ENCODE data around the gene CHRNG. TPM values are rescaled to one million over a fixed set of nuclear protein-coding genes. Genes with fewer than 3 reads are reported as not detected.

CHRNG gene
- total RNA-seq, 1 experiment from 2014 or later: not detected

DNA sequence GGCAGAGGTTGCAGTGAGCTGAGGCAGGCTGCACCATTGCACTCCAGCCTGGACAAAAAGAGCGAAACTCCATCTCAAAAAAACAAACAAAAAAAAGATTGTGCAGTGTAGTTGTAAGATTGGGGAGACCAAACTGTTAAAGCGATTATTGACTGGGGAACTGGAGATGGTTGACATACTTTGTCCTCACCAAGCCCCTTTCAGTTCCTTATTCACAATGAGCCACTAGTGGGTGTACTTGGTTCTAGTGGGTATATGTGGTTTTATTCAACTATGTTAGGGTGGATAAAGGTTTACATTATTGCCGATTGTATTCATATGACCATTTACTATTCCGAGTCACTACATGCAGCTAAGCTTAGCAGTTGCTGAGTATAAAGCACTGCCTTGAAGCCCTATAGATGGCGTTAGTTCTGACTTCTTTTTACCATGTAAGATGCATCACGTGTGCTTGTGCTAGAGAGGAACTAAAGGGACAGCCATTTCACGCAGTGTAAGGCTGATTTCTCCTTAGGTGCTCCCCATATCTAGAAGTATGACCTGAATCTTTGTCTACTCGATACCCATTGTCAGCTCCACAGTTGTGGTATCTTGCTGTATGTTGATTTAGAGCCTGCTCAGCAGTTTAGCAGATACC, 23.1 kb downstream of the CHRNG start:
- BruUV-seq (replicated peaks): no TSS peak
- Mint-ChIP-seq H3K27me3 (ENCODE audit: insufficient read depth, unreplicated experiment) (no peaks in the 10 kb centered on the region), H3K4me3 (ENCODE audit: unreplicated experiment) (no peak overlapping the region), H3K4me1 (ENCODE audit: insufficient read depth, unreplicated experiment) (peaks cover 5% of the 10 kb centered on the region), H3K27ac (ENCODE audit: low read depth, unreplicated experiment) (no peak overlapping the region), H3K36me3 (ENCODE audit: insufficient read depth, unreplicated experiment) (peaks cover 70% of the 10 kb centered on the region), H3K9me3 (ENCODE audit: unreplicated experiment) (no peaks in the 10 kb centered on the region)
- intact Hi-C loops (cut with micrococcal nuclease): no loop called here
- ChIA-PET CTCF (interaction anchor here (0.6 to 1.2 kb wide), 3 partner anchors 8 to 618 kb away, joined by 3 to 4 read pairs (median 3); no protein-coding TSS in a partner anchor), POLR2A (no interaction called here)
- DNase-seq (ENCODE audit: unreplicated experiment): no peak
- TF ChIP-seq, protein P1, sequence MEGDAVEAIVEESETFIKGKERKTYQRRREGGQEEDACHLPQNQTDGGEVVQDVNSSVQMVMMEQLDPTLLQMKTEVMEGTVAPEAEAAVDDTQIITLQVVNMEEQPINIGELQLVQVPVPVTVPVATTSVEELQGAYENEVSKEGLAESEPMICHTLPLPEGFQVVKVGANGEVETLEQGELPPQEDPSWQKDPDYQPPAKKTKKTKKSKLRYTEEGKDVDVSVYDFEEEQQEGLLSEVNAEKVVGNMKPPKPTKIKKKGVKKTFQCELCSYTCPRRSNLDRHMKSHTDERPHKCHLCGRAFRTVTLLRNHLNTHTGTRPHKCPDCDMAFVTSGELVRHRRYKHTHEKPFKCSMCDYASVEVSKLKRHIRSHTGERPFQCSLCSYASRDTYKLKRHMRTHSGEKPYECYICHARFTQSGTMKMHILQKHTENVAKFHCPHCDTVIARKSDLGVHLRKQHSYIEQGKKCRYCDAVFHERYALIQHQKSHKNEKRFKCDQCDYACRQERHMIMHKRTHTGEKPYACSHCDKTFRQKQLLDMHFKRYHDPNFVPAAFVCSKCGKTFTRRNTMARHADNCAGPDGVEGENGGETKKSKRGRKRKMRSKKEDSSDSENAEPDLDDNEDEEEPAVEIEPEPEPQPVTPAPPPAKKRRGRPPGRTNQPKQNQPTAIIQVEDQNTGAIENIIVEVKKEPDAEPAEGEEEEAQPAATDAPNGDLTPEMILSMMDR (IDR thresholded peaks at IDR 0.05; ENCODE audit: unreplicated experiment): no peak

DNA sequence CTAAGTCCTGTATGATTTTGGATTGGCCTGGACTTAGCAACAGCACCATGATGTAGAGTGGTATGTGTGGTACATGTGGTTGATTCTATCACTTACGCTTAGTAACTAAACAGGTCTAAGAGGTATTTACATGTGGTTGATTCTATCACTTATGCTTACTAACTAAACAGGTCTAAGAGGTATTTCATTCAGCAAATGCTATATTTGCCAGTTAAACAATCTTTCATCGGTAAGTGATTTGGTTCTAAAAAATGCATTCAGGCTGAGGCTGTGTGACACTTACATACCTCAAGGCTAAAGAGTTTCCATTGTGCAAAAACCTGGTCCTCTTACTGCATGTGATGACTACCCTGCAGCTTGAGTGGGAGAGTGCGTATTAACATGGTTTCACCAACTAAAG, 24.1 kb downstream of the CHRNG start:
- ChIA-PET POLR2A (no interaction called here), CTCF (interaction anchor here (0.8 kb wide), 1 partner anchor 42 kb away, joined by 3 read pairs; no protein-coding TSS in a partner anchor)
- TF ChIP-seq, protein P1 (IDR thresholded peaks at IDR 0.05; ENCODE audit: unreplicated experiment): no peak
- intact Hi-C loops (cut with micrococcal nuclease): no loop called here
- peaks cover 14% of the 10 kb centered on the region for H3K4me1 Mint-ChIP-seq (ENCODE audit: insufficient read depth, unreplicated experiment)
- H3K9me3 Mint-ChIP-seq (ENCODE audit: unreplicated experiment): no peaks in the 10 kb centered on the region
- DNase-seq (ENCODE audit: unreplicated experiment): no peak
- H3K27ac Mint-ChIP-seq (ENCODE audit: low read depth, unreplicated experiment): no peak overlapping the region
- peaks cover 67% of the 10 kb centered on the region for H3K36me3 Mint-ChIP-seq (ENCODE audit: insufficient read depth, unreplicated experiment)
- no TSS peak for BruUV-seq (replicated peaks)
- no peak overlapping the region for H3K4me3 Mint-ChIP-seq (ENCODE audit: unreplicated experiment)
- H3K27me3 Mint-ChIP-seq (ENCODE audit: insufficient read depth, unreplicated experiment): no peaks in the 10 kb centered on the region

DNA sequence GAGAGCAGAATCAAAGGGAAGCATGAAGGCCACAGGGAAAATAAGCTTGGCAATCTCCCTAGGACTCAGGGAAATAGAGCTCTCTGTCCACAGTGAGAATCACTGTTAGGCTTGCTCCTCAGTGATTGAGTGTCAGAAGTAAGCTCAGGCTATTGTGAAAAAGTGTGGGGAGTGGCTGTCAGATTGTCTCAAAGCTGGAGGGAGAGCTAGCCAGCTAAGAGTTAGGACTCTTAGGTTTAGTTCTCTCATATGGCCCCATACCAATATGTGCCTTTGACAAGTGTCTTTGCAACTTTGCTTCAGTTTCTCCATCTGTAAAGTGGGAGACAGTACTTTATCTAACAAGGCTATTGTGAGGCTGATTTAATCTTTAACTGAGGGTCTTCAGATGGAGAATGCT, 28.2 kb downstream of the CHRNG start:
- Mint-ChIP-seq H3K27ac (ENCODE audit: low read depth, unreplicated experiment) (peak overlapping the region; percentile 68), H3K4me3 (ENCODE audit: unreplicated experiment) (peak overlapping the region; percentile 23), H3K36me3 (ENCODE audit: insufficient read depth, unreplicated experiment) (peaks cover 71% of the 10 kb centered on the region), H3K9me3 (ENCODE audit: unreplicated experiment) (no peaks in the 10 kb centered on the region), H3K4me1 (ENCODE audit: insufficient read depth, unreplicated experiment) (peaks cover 19% of the 10 kb centered on the region), H3K27me3 (ENCODE audit: insufficient read depth, unreplicated experiment) (no peaks in the 10 kb centered on the region)
- TF ChIP-seq, protein P1 (IDR thresholded peaks at IDR 0.05; ENCODE audit: unreplicated experiment): no peak
- ChIA-PET CTCF (interaction anchor here (0.6 to 1.0 kb wide), 2 partner anchors 47 to 772 kb away, joined by 3 read pairs; no protein-coding TSS in a partner anchor), POLR2A (interaction anchor here (0.6 to 6.6 kb wide), 10 partner anchors 11 to 391 kb away, joined by 3 to 49 read pairs (median 4); partner anchors contain the start of genes EIF4E2 and TIGD1)
- BruUV-seq (replicated peaks): no TSS peak
- DNase-seq (ENCODE audit: unreplicated experiment): peak; percentile 35
- intact Hi-C loops (cut with micrococcal nuclease): no loop called here

DNA sequence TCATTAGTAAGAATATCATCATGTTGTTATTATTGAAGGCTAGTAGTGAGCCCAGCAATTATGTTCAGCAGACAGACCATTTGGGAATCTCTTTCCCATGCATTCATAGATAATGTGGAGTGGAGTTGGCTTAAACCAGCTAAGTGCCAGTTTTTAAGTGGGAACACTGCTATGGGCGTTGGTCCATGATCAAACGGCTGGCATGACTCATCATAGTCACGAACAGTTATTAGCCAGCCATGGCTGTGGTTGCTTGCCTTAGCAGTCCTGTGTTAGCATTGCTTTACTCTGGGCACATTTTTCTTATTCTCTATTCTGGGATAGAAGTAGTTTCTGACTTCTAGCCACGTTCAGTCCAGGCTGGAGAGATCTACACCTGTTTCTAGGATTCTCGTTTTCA, 28.7 kb downstream of the CHRNG start:
- ChIA-PET CTCF (interaction anchor here (0.8 to 1.3 kb wide), 2 partner anchors 18 to 46 kb away, joined by 3 read pairs; no protein-coding TSS in a partner anchor), POLR2A (interaction anchor here (0.6 to 6.6 kb wide), 10 partner anchors 11 to 391 kb away, joined by 3 to 49 read pairs (median 4); partner anchors contain the start of genes EIF4E2 and TIGD1)
- Mint-ChIP-seq H3K4me1 (ENCODE audit: insufficient read depth, unreplicated experiment) (peaks cover 19% of the 10 kb centered on the region), H3K27me3 (ENCODE audit: insufficient read depth, unreplicated experiment) (no peaks in the 10 kb centered on the region), H3K36me3 (ENCODE audit: insufficient read depth, unreplicated experiment) (peaks cover 71% of the 10 kb centered on the region), H3K4me3 (ENCODE audit: unreplicated experiment) (peak overlapping the region; percentile 23), H3K27ac (ENCODE audit: low read depth, unreplicated experiment) (peak overlapping the region; percentile 68), H3K9me3 (ENCODE audit: unreplicated experiment) (no peaks in the 10 kb centered on the region)
- DNase-seq (ENCODE audit: unreplicated experiment): peak; percentile 89
- intact Hi-C loops (cut with micrococcal nuclease): no loop called here
- TF ChIP-seq, protein P1 (IDR thresholded peaks at IDR 0.05; ENCODE audit: unreplicated experiment): no peak
- no TSS peak for BruUV-seq (replicated peaks)
